ENCODE data around the gene MYADML2. TPM values are rescaled to one million over a fixed set of nuclear protein-coding genes. Genes with fewer than 3 reads are reported as not detected.
"Not testable (repeated sequence)": the region's sequence is repeated elsewhere in the genome, so short reads cannot be mapped to it uniquely, and the experiment has no call there.

MYADML2 gene
- polyA plus RNA-seq, 1 donor = 0.07 TPM

DNA sequence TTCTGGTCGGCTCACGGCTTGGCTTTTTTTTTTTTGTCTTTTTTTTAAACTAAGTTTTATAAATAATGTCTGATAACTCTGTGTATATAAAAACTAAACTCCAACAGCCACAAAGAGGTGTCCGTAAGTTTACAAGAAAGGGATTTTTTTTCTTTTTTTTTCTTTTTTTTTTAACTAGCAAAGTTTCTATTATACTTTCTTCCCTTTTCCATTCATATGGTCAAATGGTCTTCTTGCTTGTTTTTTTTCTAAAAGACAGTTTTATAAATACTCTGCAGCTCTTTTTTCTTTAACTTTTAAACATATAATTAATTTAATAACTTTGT lies 25.5 kb downstream of the MYADML2 start:
- H3K27ac ChIP-seq (ENCODE audit: low read length) = no peak overlapping the region

DNA sequence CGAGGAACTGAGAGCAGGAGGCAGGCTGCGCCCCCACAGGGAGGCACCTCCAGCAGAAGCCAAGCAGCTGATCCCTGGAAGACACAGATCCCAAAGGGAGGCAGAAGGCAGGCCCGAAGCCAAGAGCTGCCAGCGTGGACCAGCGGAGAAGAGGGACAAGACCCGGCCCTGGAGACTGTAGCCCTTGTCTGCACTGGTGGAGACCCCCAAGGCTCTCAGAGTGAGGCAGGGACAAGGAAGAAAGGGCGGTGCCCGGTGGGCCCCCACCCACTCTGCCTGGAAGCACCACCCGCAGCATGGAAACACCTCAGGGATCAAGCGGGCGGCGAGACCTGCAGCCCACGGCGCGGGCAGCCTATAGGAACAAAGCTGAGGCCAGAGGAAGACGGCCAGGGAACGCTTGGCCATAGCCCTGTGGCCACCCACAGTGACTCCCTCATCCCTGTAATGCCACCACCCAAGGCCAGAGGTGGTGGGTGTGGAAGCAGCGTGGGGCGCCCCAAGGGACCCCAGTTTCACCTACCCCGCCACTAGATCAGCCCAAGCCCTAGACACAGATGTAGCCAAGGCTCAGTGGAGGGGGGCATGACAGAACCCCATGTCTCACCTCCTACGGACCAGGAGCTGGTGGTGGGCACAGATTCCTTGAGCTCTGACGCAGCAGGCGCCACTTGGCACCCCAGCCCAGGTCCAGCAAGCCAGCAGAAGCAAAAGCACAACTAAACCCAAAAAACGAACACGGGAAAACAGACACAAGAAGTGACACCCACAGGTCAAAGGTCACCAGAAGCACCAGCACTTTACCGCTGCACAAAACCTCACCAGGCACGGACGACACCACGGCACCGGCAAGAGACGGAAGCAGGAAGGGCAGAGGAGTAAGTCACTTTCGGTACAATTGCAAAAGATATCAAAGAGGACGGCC lies 26.2 kb downstream of the MYADML2 start:
- H3K36me3 ChIP-seq (ENCODE audit: control insufficient read depth, insufficient read depth, low read length) = peaks cover 36% of the 10 kb centered on the region
- no peak overlapping the region for H3K27ac ChIP-seq (ENCODE audit: low read length)
- H3K9me3 ChIP-seq (ENCODE audit: control insufficient read depth, low read depth, low read length) = peaks cover 6% of the 10 kb centered on the region
- whole genome bisulfite sequencing (ENCODE audit: insufficient coverage, low lambda C conversion rate) = 100% methylated on average over 1 of the region's 33 CpGs
- H3K4me3 ChIP-seq (ENCODE audit: low read length) = no peak overlapping the region
- peaks cover 52% of the 10 kb centered on the region for H3K4me1 ChIP-seq (ENCODE audit: control insufficient read depth, insufficient read depth, low read length)
- no peak for DNase-seq
- H3K27me3 ChIP-seq (ENCODE audit: control insufficient read depth, insufficient read depth, low read length) = no peaks in the 10 kb centered on the region

More for the DNA sequence above, 25.5 kb downstream of the MYADML2 start:
- Histone ChIP-seq H3K4me1 (ENCODE audit: control insufficient read depth, insufficient read depth, low read length) (peaks cover 52% of the 10 kb centered on the region), H3K9me3 (ENCODE audit: control insufficient read depth, low read depth, low read length) (peaks cover 6% of the 10 kb centered on the region), H3K4me3 (ENCODE audit: low read length) (no peak overlapping the region), H3K27me3 (ENCODE audit: control insufficient read depth, insufficient read depth, low read length) (no peaks in the 10 kb centered on the region), H3K36me3 (ENCODE audit: control insufficient read depth, insufficient read depth, low read length) (peaks cover 33% of the 10 kb centered on the region)
- no peak for DNase-seq
- 100% methylated on average over 3 of the region's 3 CpGs for WGBS (ENCODE audit: insufficient coverage, low lambda C conversion rate)

DNA sequence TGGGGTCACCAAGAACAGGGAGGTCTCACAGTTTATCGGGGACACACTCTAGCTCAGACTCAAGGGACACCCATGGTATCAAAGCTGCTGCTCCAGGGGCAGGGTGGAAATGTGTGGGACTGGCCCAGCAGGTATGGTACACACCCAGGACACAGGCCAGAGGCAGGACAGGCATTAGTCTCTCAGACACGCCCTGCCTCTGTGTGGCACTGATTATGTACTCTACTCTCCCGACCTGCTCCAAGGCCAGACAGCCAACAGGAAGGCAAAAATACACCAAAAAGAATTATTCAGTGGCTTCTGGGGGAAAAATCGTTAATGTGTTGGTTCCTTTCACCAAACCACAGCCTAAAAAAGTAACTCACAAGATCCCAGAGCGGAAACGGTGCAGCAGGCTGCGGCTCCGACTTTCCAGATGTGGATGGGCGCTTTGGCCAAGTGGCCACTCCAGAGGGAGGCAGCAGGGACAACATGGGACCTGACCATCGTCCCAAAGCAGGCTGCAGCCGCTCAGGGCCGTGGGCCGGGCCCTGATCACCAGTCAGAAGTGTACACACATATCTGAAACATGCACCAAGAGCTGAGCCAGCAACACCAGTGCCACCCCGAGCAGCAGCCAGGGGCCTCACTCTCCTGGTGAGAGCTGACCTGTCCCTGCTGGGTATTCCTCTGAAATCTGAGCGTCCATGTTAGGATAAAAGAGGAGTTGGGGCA lies 28.0 kb downstream of the MYADML2 start:
- peaks cover 55% of the 10 kb centered on the region for H3K36me3 ChIP-seq (ENCODE audit: control insufficient read depth, insufficient read depth, low read length)
- peak in 1 of 2 donors; percentile 50 for DNase-seq
- H3K9me3 ChIP-seq (ENCODE audit: control insufficient read depth, low read depth, low read length) = peaks cover 6% of the 10 kb centered on the region
- WGBS (ENCODE audit: insufficient coverage, low lambda C conversion rate) = 100% methylated on average over 1 of the region's 15 CpGs
- H3K27me3 ChIP-seq (ENCODE audit: control insufficient read depth, insufficient read depth, low read length) = no peaks in the 10 kb centered on the region
- H3K27ac ChIP-seq (ENCODE audit: low read length) = peak overlapping the region; percentile 48
- H3K4me3 ChIP-seq (ENCODE audit: low read length) = no peak overlapping the region
- peaks cover 37% of the 10 kb centered on the region for H3K4me1 ChIP-seq (ENCODE audit: control insufficient read depth, insufficient read depth, low read length)

DNA sequence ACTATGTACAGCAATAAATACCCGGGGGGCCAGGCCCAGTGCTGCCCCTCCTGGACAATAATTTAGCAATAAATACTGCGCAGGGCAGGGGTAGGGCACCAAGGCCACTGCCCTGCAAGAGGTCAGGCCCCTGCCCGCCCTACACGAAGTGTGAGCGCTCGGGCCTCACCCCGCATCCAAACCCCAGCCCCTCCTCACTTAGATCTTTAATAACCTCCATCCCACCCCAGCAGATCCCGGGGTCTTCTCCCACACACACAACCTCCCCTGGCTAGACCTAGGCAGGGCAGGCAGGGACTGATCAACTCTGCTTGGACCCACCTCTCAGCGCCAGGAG lies 28.7 kb downstream of the MYADML2 start:
- H3K4me3 ChIP-seq (ENCODE audit: low read length); H3K9me3 ChIP-seq (ENCODE audit: control insufficient read depth, low read depth, low read length); DNase-seq; H3K27me3 ChIP-seq (ENCODE audit: control insufficient read depth, insufficient read depth, low read length): not testable (repeated sequence)
- Histone ChIP-seq H3K27ac (ENCODE audit: low read length) (peak overlapping the region; percentile 48), H3K36me3 (ENCODE audit: control insufficient read depth, insufficient read depth, low read length) (peaks cover 62% of the 10 kb centered on the region), H3K4me1 (ENCODE audit: control insufficient read depth, insufficient read depth, low read length) (peaks cover 30% of the 10 kb centered on the region)
- WGBS (ENCODE audit: insufficient coverage, low lambda C conversion rate) = no CpG with 5 or more reads among the region's 9 CpGs

DNA sequence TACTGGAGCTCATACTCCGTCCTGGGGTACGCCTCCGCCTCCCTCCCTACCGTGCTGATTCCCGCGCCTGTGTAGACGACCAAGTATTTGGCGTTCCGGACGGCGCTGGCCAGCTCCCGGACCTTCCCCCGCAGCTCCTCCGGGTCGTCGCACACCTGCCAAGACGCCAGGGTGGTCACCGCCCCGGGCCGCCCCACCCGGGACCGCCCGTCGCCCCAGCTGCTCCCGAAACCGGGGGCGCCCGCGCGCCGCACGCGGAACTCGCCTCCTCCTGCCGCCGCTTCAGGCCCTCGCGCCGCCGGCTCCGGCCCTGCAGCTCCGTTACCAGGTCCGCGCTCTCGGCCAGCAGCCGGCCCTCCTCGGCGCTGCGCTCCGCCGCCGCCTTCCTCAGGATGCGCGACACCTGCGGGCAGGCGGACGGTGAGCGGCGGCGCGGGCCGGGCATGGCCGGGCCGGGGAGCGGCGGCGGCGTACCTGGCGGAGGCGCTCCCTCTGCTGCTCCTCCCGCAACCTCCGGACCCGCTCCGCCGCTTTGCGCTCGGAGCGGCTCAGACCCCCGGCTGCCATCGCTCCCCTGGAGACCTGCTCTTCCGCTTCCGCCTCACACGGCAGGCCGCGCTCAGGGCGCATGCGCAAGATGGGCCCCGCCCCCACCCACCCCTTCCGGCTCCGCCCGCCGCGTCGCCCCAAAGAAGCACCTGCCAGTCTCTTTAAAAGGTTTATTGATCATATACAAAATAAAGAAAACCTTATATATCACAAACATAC lies 29.3 kb downstream of the MYADML2 start, which contains the start of gene SIRT7:
SIRT7 (minus strand) TSS at position 612 of the 768 bp plus-strand sequence; CDS start at position 567, 45 bp downstream.
- Histone ChIP-seq H3K4me1 (ENCODE audit: control insufficient read depth, insufficient read depth, low read length) (peaks cover 26% of the 10 kb centered on the region), H3K4me3 (ENCODE audit: low read length) (peak within 1 kb of the TSS; percentile 62), H3K9me3 (ENCODE audit: control insufficient read depth, low read depth, low read length) (peaks cover 6% of the 10 kb centered on the region), H3K27me3 (ENCODE audit: control insufficient read depth, insufficient read depth, low read length) (no peaks in the 10 kb centered on the region), H3K27ac (ENCODE audit: low read length) (peak within 1 kb of the TSS; percentile 48), H3K36me3 (ENCODE audit: control insufficient read depth, insufficient read depth, low read length) (peaks cover 66% of the 10 kb centered on the region)
- DNase-seq = peak; percentile 64 to 79
- no CpG with 5 or more reads among the region's 94 CpGs for WGBS (ENCODE audit: insufficient coverage, low lambda C conversion rate)

DNA sequence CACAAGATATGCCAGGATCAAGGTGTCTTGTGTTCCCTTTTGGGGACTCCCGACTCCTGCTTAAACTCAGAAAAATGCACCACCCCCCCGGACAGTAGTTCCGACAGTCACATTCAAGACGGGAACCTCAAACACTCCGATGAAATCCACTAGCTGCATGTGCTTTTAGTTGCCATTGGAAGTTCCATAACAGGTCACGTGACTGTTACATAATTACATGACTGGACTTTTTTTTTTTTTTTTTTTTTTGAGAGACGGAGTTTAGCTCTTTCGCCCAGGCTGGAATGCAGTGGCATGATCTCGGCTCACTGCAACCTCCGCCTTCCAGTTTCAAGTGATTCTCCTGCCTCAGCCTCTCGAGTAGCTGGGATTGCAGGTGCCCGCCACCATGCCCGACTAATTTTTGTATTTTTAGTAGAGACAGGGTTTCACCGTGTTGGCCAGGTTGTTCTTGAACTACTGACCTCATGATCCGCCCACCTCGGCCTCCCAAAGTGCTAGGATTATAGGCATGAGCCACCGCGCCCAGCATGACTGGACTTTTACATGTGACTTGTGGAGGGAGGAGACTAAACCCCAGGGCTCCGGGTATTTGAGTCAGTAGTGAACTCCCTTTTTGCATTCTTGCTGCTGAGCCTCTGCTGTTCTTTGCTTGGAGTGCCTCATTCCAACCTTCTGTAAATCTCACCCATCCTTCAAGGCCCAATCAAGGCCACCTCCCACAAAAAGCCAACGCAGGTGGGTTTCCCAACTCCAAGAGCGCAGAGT lies 30.6 kb downstream of the MYADML2 start:
- peaks cover 5% of the 10 kb centered on the region for H3K9me3 ChIP-seq (ENCODE audit: control insufficient read depth, low read depth, low read length)

DNA sequence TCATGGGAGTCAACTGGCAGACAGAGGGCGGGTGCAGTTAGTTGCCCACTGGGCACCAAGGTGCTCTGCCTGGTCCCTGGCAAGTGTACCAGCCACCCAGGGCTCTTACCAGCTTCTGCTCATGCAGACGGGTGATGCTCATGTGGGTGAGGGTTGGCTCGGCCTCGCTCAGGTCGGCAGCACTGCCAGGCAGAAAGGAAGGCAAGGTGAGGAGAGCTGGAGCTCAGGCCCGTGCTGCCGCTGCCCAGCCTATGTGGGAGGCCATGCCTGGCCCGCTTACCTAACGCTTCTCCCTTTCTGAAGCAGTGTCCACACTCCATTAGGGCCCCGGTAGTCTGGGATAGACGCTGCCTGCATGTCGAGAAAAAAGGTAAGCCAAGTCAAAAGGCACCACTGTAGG lies 31.7 kb downstream of the MYADML2 start:
- H3K27me3 ChIP-seq (ENCODE audit: control insufficient read depth, insufficient read depth, low read length) = no peaks in the 10 kb centered on the region
- peaks cover 29% of the 10 kb centered on the region for H3K4me1 ChIP-seq (ENCODE audit: control insufficient read depth, insufficient read depth, low read length)
- peaks cover 57% of the 10 kb centered on the region for H3K36me3 ChIP-seq (ENCODE audit: control insufficient read depth, insufficient read depth, low read length)
- DNase-seq = no peak
- peaks cover 5% of the 10 kb centered on the region for H3K9me3 ChIP-seq (ENCODE audit: control insufficient read depth, low read depth, low read length)
- H3K4me3 ChIP-seq (ENCODE audit: low read length) = no peak overlapping the region
- no peak overlapping the region for H3K27ac ChIP-seq (ENCODE audit: low read length)
- WGBS (ENCODE audit: insufficient coverage, low lambda C conversion rate) = no CpG with 5 or more reads among the region's 12 CpGs

More for the DNA sequence above, 30.6 kb downstream of the MYADML2 start:
- Histone ChIP-seq H3K4me3 (ENCODE audit: low read length) (peak overlapping the region; percentile 62), H3K36me3 (ENCODE audit: control insufficient read depth, insufficient read depth, low read length) (peaks cover 68% of the 10 kb centered on the region), H3K27ac (ENCODE audit: low read length) (peak overlapping the region; percentile 44), H3K4me1 (ENCODE audit: control insufficient read depth, insufficient read depth, low read length) (peaks cover 28% of the 10 kb centered on the region), H3K27me3 (ENCODE audit: control insufficient read depth, insufficient read depth, low read length) (no peaks in the 10 kb centered on the region)
- WGBS (ENCODE audit: insufficient coverage, low lambda C conversion rate) = 100% methylated on average over 1 of the region's 21 CpGs
- peak in 1 of 2 donors; percentile 61 for DNase-seq

DNA sequence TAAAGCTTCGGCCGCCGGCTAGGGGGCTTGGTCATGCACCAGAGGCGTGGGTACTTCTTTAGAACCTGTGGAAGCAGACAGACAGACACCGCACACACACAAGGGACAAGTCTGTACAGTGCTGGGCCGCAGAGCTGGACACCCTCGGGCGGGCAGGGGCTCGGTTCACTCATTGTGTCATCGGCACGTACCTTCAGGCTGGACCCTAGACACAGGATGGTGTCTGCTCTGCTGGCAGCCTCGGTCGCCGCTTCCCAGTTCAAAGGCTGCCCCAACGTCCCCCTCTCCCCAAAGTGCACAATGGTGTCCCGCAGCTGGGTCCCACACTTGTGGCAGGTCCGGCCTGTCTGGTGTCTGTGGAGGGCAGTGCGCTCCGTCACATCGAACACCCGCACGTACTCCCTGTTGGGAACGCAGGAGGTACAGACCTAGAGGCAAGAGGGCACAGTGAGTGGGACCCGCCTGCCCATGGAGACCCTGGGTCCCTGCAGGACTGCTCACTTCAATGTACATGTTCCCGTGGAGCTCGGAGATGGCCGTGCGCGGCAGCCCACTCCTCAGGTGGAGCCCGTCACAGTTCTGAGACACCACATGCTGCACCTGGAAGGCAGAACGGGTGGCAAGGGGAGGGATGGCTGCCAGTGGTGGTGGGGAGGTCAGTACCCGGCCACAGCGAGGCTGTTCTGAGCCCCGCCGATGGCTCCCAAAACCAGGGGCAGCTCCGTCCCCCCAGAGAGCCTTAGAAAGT lies 32.8 kb downstream of the MYADML2 start:
- H3K27me3 ChIP-seq (ENCODE audit: control insufficient read depth, insufficient read depth, low read length) = no peaks in the 10 kb centered on the region
- peaks cover 49% of the 10 kb centered on the region for H3K36me3 ChIP-seq (ENCODE audit: control insufficient read depth, insufficient read depth, low read length)
- no peak overlapping the region for H3K4me3 ChIP-seq (ENCODE audit: low read length)
- peaks cover 5% of the 10 kb centered on the region for H3K9me3 ChIP-seq (ENCODE audit: control insufficient read depth, low read depth, low read length)
- H3K27ac ChIP-seq (ENCODE audit: low read length) = no peak overlapping the region
- DNase-seq = no peak
- peaks cover 38% of the 10 kb centered on the region for H3K4me1 ChIP-seq (ENCODE audit: control insufficient read depth, insufficient read depth, low read length)
- no CpG with 5 or more reads among the region's 36 CpGs for WGBS (ENCODE audit: insufficient coverage, low lambda C conversion rate)

DNA sequence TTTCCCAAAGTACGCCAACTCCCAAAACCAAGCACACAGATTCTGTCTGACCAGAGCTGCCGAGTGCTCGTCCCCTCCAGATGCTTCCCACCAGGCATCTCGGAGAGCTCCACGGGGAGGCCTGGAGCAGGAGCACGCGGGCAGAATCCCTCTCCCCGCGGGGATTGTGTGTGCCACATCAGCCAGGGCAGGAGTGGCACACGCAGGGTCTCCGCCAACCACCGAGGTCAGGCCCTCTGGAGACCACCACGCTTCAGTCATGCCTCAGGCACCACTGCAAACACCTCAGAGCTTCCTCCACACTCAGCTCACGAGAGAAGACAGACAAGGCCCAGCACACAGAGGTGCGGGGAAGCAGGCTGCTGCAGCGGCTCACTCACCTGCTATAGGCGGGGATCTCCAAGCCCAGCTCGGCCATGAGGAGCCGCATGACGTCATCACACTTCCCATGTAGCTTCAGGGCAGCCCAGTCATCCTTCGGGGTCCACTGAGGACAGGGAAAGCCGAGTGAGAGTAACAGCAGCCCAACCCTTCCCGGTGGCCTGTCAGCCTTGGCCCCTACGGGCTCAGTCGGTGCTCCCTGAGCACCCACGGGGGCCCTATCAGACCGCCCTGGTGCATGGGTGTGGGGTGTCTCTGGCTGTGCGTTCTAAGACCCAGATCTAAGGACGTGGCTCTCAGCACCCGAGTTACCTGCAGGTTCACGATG lies 33.5 kb downstream of the MYADML2 start:
- Histone ChIP-seq H3K27ac (ENCODE audit: low read length) (no peak overlapping the region), H3K4me1 (ENCODE audit: control insufficient read depth, insufficient read depth, low read length) (peaks cover 31% of the 10 kb centered on the region), H3K4me3 (ENCODE audit: low read length) (no peak overlapping the region), H3K27me3 (ENCODE audit: control insufficient read depth, insufficient read depth, low read length) (no peaks in the 10 kb centered on the region), H3K9me3 (ENCODE audit: control insufficient read depth, low read depth, low read length) (peaks cover 5% of the 10 kb centered on the region), H3K36me3 (ENCODE audit: control insufficient read depth, insufficient read depth, low read length) (peaks cover 51% of the 10 kb centered on the region)
- 80% methylated on average over 1 of the region's 31 CpGs for WGBS (ENCODE audit: insufficient coverage, low lambda C conversion rate)
- DNase-seq = no peak

All from large intestine (tissue), 3 donors.